ENCODE results near the gene TMEM74B.

- TF ChIP-seq SUZ12 (IDR thresholded peaks at IDR 0.05) (no peak), NFRKB (IDR thresholded peaks at IDR 0.05) (no peak), TARDBP (IDR thresholded peaks at IDR 0.05) (no peak), ARNT (IDR thresholded peaks at IDR 0.05) (no peak)
Measured at GRCh38 chr20:1191299-1191698, 6.5 kb upstream of the TMEM74B start.
